ENCODE data around the gene TAC3.
"Not testable (repeated sequence)": the region's sequence is repeated elsewhere in the genome, so short reads cannot be mapped to it uniquely, and the experiment has no call there.

The TAC3 gene

DNA sequence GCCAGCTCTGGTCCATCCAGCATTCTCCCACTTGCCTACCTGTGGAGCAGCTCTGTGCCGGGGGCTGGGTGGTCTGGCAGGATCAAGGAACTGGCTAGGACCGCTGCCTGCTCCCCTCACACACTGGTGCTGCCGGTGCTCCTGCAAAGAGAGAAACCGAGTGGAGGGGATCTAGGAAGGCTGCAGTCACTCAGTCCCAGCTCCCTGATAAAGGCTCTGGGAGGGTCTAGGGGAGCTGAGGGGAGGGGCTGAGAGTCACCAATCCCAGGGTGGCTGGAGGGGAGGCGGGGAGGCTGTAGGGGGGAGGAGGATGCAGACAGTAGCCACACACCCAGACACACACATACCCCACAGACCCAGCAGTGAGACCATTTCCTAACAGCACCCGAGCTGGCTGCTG is at the start of gene TAC3:
Gene TAC3, minus strand, starts transcription at position 182 of the 400 bp plus-strand sequence. CDS start 732 bp downstream, outside the sequence.
- in situ Hi-C loops (cut with MboI; ENCODE audit: low sequenced_read_pairs) = loop anchor here (25.0 kb wide), 1 partner anchor 254 kb away; the partner anchor contains the start of genes HSD17B6 and PRIM1

- in situ Hi-C loops (cut with MboI; ENCODE audit: low sequenced_read_pairs) = loop anchor here (10.0 kb wide), 1 partner anchor 111 kb away; no protein-coding TSS in a partner anchor
These were observed 47.8 kb upstream of the TAC3 start for GRCh38 chr12:57063991-57064685.

DNA sequence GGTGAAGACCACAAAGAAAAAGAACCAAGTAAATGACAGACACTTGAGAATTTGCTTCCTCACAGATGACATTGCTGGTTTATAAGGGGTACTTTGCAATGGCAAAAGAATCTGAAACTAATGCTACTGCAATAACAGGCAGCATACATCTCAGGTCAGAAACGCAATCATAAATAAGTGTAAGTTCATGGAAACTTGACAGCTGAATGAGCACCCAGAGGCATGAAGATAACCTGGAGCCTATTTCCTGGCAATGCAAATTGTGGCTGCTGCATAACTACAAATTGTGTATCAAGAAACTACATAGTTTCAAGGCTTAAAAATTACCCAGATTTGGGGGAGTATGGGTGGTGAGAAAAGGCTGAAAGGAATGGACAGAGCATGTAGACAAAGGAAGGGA is 42.1 kb upstream of the TAC3 start:
- in situ Hi-C loops (cut with MboI; ENCODE audit: low sequenced_read_pairs) = no loop called here

DNA sequence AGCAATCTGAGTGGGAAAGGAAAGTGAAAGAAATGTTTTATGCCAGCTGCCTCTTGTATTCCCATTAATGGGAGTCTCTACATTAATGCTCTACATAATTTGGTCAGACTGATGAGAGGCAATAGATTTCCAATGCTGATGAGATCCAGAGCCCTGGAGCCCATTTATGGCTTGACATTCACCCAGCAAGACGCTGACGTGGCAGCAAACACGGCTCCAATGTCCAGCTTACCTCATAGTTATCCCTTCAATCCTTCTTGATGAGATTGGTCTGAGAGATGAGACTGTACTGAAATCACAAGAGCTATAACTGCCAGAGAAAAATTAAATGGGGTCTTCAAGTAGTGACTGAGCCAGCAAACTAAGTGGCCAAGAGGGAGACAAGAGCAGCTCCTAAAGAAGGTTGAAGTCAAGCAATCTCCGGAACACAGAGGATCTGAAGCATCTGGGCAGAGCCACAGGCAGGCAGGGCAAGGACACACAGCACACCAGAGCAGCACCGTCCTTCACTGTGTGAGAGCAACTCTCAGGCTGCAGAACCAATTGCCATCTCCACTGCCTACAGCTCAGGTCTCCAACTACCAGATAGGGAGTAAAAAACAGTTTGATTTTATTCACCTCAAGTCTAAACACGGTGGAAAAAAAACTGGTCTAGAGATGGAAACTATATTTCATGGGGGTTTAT is 40.9 kb upstream of the TAC3 start:
- in situ Hi-C loops (cut with MboI; ENCODE audit: low sequenced_read_pairs) = no loop called here

DNA sequence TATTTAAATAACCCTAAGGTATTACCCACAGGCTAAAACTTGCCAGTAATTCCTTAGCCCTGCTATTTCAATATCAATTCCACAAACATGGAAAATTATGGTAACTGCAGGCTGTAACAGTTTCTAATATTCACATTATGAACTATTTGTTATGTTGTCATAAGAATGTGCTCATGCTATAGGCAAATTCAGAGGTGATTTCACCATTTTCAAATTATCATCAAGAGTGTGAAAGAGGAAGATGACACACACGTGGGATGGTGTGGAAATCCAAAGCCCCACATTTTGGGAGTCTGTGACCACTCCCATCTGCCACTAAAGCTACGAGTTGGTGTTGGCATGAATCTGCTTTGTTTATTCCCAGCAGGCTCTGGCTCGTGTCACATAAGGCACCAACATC is 39.5 kb upstream of the TAC3 start:
- in situ Hi-C loops (cut with MboI; ENCODE audit: low sequenced_read_pairs) = no loop called here

DNA sequence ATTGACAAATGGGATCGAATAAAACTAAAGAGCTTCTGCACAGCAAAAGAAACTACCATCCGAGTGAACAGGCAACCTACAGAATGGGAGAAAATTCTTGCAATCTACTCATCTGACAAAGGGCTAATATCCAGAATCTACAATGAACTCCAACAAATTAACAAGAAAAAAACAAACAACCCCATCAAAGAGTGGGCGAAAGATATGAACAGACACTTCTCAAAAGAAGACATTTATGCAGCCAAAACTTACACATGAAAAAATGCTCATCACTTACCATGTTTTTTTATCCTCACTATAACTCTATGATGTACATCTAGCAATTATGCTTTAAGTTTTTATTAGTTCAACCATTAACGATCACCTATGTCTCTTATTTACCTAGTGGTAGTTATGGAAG is 37.6 kb upstream of the TAC3 start:
- in situ Hi-C loops (cut with MboI; ENCODE audit: low sequenced_read_pairs) = not testable (repeated sequence)

DNA sequence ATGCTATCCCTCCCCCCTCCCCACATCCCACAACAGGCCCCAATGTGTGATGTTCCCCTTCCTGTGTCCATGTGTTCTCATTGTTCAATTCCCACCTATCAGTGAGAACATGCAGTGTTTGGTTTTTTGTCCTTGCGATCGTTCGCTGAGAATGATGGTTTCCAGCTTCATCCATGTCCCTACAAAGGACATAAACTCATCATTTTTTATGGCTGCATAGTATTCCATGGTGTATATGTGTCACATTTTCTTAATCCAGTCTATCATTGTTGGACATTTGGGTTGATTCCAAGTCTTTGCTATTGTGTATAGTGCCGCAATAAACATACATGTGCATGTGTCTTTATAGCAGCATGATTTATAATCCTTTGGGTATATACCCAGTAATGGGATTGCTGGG is 36.8 kb upstream of the TAC3 start:
- in situ Hi-C loops (cut with MboI; ENCODE audit: low sequenced_read_pairs) = not testable (repeated sequence)

DNA sequence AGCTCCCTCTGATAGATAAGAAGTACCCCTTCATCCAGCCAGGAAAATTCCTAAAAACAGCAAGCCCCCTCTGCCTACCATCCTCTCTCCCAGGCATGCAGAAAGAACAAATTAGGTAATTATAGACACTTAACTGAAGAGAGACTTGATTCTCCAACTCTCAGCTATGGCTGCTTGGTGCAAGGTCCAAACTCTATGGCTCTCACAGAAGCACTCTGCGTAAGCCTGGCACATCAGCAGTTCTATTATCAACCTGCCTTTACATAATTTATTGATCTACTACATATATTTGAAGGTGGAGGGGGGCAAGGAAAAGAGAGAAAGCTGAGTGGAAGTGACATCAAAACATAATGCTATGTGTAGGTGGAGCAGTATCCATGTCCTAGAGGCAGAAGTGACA is 34.7 kb upstream of the TAC3 start:
- in situ Hi-C loops (cut with MboI; ENCODE audit: low sequenced_read_pairs) = no loop called here

GRCh38 chr12:57049890-57050289 is 33.6 kb upstream of the TAC3 start, which contains the start of gene MYO1A:
Gene MYO1A (minus strand): TSS chr12:57050129. CDS start chr12:57048323, 1,806 bp downstream.
- in situ Hi-C loops (cut with MboI; ENCODE audit: low sequenced_read_pairs) = no loop called here

GRCh38 chr12:57049119-57049446 is 32.8 kb upstream of the TAC3 start:
- in situ Hi-C loops (cut with MboI; ENCODE audit: low sequenced_read_pairs) = no loop called here

- in situ Hi-C loops (cut with MboI; ENCODE audit: low sequenced_read_pairs) = no loop called here
These were observed 32.2 kb upstream of the TAC3 start for GRCh38 chr12:57048423-57049118.

DNA sequence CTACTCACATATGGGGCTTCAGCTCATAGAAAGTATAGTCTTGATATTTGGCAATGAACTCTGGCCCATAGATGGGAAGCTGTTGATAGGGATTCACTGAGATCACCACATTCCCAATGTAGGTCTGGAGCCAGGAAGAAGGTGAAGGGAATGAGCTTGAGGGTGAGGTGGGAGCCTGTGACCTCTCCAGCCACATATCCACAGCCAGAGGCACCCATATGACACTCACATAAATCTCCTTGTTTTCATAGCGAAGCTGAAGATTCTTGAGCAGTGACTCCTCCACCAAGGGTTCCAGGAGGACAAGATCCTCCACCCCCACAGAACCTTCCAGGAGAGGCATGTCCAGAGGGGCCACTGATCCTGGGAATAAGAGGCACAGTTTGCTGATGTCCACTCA is 31.7 kb upstream of the TAC3 start:
- in situ Hi-C loops (cut with MboI; ENCODE audit: low sequenced_read_pairs) = no loop called here

DNA sequence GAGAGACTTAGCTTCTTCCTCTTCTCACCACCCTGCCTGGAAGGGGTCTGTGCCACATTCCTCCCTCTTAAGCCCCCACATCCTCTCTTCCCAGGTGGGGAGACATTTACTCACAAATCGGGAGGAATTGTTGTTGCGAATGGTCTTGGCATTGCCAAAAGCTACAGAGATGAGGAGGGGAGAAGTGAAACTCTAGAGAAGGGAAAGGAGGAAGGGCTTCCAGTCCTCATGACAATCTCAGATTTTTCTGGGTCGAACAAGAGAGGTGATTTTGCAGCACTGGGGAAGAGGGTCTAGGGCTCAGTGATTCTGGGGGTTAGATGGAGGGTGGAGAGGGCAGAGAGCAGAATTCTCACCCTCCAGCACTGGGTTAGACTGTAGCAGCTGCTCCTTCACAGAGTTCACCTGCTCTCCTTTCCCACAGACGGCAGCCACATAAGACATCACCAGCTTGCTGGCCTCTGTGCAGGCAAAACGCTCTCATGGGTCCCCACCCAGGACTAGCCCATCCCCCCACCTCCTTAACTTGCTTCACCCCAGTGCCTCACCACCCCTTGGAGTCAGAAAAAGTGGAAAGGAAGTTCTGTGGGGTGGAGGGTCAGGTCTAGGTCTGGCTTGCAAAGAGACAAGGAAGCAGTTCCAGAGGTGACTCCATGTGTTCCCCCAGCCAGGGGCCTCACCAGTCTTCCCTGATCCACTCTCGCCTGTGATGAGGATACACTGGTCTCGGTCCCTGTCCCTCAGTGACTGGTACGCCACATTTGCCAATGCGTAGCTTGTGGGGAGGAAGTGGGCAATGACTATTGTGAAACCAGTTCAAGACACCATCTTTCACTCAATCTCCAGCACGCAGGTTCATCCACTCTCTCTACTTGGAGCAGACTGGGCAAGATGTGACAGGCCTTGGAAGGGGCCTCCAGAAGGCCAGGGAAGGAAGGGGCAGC is 30.9 kb upstream of the TAC3 start:
- in situ Hi-C loops (cut with MboI; ENCODE audit: low sequenced_read_pairs) = no loop called here

GRCh38 chr12:57046086-57046791 is 29.9 kb upstream of the TAC3 start:
- in situ Hi-C loops (cut with MboI; ENCODE audit: low sequenced_read_pairs) = no loop called here

GRCh38 chr12:57044889-57045288 is 28.6 kb upstream of the TAC3 start:
- in situ Hi-C loops (cut with MboI; ENCODE audit: low sequenced_read_pairs) = no loop called here

DNA sequence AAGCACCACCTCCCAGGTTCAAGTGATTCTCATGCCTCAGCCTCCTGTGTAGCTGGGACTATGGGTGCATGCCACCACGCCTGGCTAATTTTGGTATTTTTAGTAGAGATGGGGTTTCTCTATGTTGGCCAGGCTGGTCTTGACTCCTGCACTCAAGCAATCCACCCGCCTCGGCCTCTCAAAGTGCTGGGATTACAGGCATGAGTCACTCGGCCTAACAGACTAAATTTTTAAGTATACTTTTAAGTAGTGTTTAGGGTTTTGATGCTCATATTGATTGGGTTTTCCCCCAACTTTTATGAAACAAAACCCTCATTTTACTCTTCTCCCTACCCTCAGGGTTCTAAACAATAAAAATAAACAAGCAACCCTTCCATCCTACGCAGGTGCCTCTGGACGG is 28.1 kb upstream of the TAC3 start:
- in situ Hi-C loops (cut with MboI; ENCODE audit: low sequenced_read_pairs) = no loop called here

DNA sequence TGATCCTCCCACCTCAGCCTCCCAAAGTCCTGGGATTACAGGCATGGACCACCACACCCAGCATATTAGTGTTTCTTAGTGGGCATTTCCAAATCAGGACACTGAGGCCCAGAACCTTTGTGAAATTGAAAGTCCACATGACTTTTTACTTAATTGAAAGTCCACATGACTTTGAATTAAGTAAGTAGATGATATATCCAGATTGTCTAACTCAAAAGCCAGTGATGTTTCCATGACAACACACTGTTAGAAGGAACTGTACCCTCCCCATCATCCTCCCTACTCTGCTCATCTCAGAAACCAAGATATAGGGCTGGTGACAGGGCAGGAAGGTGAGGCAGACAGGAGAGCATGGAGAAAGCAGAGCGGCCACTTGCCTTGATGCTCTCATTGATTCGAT is 26.4 kb upstream of the TAC3 start:
- in situ Hi-C loops (cut with MboI; ENCODE audit: low sequenced_read_pairs) = no loop called here

DNA sequence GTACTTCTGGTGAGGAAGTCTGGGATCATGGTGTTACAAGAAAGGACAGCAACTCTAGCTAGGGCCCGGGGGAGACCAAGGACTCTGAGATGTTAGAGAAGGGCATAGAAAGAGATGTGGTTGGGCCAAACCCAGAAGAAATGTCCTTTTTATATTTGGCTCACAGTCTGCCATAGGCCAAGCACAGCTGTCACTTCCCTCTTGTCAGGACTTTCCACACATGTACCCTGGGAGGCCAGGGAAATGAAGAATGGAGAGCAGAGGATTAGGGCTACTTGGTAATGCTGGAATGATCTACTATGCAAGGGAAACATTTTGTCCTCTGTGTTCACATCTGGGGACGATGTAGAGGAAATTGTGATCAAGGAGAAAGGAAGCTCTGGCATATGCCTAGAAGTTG is 24.4 kb upstream of the TAC3 start:
- in situ Hi-C loops (cut with MboI; ENCODE audit: low sequenced_read_pairs) = no loop called here

GRCh38 chr12:57040211-57040610 is 23.9 kb upstream of the TAC3 start:
- in situ Hi-C loops (cut with MboI; ENCODE audit: low sequenced_read_pairs) = no loop called here

Measured in HL-60/S4 treated with phorbol 12-myristate 13-acetate at 8.2 ng/mL for 4 days and 3 days (cell line).